DND-41 (cell line): ENCODE measurements around the gene TMPRSS6.

Source experiments
- ATAC-seq: fragments of 200-7000 bp; cut with Tn5 transposase; 3 replicates; pipeline ENCODE4 v1.9.1; 2021; ENCODE audit warnings: low read depth; ENCODE audit not compliant: insufficient read depth
- DNase-seq: peaks from one replicate; pipeline ENCODE4 v3.0.0-alpha.2; 2020
- H2AFZ ChIP-seq: 2 replicates; pipeline ENCODE4 v1.6.0; 2012; ENCODE audit warnings: low read depth, low read length
- H3K27ac ChIP-seq: 2 replicates; pipeline ENCODE4 v1.5.1; 2012; ENCODE audit warnings: low read length, inconsistent platforms
- H3K27me3 ChIP-seq: fragments of 200-600 bp; sonication (generic); 2 replicates; pipeline ENCODE4 v1.6.0; 2012; ENCODE audit warnings: low read length, mild to moderate bottlenecking, inconsistent platforms; ENCODE audit not compliant: insufficient read depth, poor library complexity
- H3K36me3 ChIP-seq: 2 replicates; pipeline ENCODE4 v1.5.1; 2012; ENCODE audit warnings: low read length, inconsistent platforms; ENCODE audit not compliant: insufficient read depth
- H3K4me1 ChIP-seq: 2 replicates; pipeline ENCODE4 v1.5.1; 2012; ENCODE audit warnings: mild to moderate bottlenecking, low read length; ENCODE audit not compliant: insufficient read depth
- H3K4me2 ChIP-seq: 2 replicates; pipeline ENCODE4 v1.6.0; 2012; ENCODE audit warnings: mild to moderate bottlenecking, moderate library complexity, low read length, inconsistent platforms; ENCODE audit not compliant: insufficient read depth
- H3K4me3 ChIP-seq, 2 experiments: fragments of 200-600 bp in 1 of 2; shearing (Covaris generic) in 1 of 2; 2 replicates each; pipeline ENCODE4 v1.5.1; 2012 to 2016; ENCODE audit warnings: inconsistent platforms in 2 of 2, low read length in 2 of 2, mild to moderate bottlenecking in 2 of 2, low read depth in 1 of 2, moderate library complexity in 1 of 2
- H3K79me2 ChIP-seq: 2 replicates; pipeline ENCODE4 v1.6.0; 2012; ENCODE audit warnings: low read length, inconsistent platforms; ENCODE audit not compliant: insufficient read depth
- H3K9ac ChIP-seq: 2 replicates; pipeline ENCODE4 v1.6.0; 2012; ENCODE audit warnings: low read depth, mild to moderate bottlenecking, inconsistent platforms, low read length, moderate library complexity
- H3K9me3 ChIP-seq: 2 replicates; pipeline ENCODE4 v1.5.1; 2012; ENCODE audit warnings: low read length, moderate library complexity, mild to moderate bottlenecking, inconsistent platforms; ENCODE audit not compliant: insufficient read depth, severe bottlenecking
- H4K20me1 ChIP-seq: 2 replicates; pipeline ENCODE4 v1.6.0; 2012; ENCODE audit warnings: low read length; ENCODE audit not compliant: insufficient read depth
- EZH2 ChIP-seq: IDR thresholded peaks from 3 replicates; pipeline ENCODE4 v1.6.1; 2012; ENCODE audit warnings: borderline replicate concordance, low read depth, mild to moderate bottlenecking, moderate library complexity, low read length, inconsistent platforms; ENCODE audit not compliant: severe bottlenecking
- TF ChIP-seq, protein P1 (sequence below): IDR thresholded peaks from 2 replicates; pipeline ENCODE4 v1.5.1; 2012; ENCODE audit warnings: borderline replicate concordance, low read length, moderate library complexity, mild to moderate bottlenecking; ENCODE audit not compliant: poor library complexity, severe bottlenecking; ENCODE audit errors: extremely low read depth

TMPRSS6 gene

DNA sequence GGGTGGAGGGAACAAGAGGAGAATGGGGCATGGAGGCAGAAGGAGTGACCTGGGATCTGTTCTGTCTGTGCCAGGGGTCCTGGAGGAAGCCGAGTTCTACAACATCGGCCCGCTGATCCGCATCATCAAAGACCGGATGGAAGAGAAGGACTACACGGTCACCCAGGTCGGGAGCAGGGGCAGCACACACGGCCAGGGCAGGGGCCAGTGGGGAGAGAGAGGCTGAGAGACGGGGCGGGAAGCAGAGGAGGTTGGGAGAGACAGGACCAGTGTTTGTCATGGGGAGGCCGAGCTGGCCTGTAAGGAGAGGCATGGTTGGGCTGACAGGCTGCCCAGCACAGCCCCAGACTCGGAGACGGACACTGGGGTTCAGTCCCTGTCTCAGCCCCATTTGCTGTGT, 53.3 kb downstream of the TMPRSS6 start:
- DNase-seq (no peak), ATAC-seq (no peak)
- Histone ChIP-seq H3K36me3 (peaks cover 71% of the 10 kb centered on the region), H2AFZ (no peak overlapping the region), H3K79me2 (peaks cover 5% of the 10 kb centered on the region; the same call in 1 of the 2 replicates), H3K4me3 (no peak overlapping the region), H3K4me2 (no peak overlapping the region), H4K20me1 (peaks cover 5% of the 10 kb centered on the region), H3K9me3 (no peaks in the 10 kb centered on the region), H3K4me1 (peaks cover 24% of the 10 kb centered on the region), H3K9ac (no peak overlapping the region), H3K27ac (no peak overlapping the region), H3K27me3 (no peaks in the 10 kb centered on the region)
- TF ChIP-seq EZH2, result no peak
- TF ChIP-seq, protein P1, sequence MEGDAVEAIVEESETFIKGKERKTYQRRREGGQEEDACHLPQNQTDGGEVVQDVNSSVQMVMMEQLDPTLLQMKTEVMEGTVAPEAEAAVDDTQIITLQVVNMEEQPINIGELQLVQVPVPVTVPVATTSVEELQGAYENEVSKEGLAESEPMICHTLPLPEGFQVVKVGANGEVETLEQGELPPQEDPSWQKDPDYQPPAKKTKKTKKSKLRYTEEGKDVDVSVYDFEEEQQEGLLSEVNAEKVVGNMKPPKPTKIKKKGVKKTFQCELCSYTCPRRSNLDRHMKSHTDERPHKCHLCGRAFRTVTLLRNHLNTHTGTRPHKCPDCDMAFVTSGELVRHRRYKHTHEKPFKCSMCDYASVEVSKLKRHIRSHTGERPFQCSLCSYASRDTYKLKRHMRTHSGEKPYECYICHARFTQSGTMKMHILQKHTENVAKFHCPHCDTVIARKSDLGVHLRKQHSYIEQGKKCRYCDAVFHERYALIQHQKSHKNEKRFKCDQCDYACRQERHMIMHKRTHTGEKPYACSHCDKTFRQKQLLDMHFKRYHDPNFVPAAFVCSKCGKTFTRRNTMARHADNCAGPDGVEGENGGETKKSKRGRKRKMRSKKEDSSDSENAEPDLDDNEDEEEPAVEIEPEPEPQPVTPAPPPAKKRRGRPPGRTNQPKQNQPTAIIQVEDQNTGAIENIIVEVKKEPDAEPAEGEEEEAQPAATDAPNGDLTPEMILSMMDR, result no peak

DNA sequence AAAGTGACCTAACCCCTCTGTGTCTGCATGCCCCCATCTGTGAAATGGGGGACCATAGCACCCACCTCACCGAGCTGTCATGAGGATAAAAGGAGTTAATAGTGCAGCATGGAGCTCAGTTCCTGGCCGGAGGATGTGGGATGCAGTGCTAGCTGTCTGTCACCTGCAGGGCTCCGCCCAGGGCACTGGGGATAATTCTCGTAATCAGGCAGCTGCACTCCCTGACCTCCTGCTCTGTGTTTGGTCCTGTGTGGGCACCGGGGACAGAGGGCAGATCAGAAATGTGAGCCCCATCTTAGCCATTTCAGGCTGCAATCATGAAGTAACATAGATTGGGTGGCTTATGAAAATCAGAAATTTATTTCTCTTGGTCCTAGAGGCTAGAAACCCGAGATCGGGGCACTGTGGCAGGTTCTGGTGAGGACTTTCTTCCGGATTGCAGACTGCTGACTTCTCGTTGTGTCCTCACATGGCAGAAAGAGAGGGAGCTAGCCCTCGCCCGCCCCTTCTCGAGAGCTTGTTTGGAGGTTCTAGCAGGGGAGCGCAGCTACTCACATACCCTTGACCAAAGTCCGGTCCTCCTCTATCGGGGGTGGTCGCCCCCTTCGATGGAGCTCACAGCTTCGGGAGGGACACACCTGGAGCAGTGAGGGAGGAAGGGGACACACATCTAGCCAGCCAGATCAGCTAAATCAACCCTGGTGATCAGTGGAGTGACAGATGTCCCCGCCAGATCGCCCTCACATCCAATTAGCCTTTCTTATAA, 54.7 kb downstream of the TMPRSS6 start:
- Histone ChIP-seq H4K20me1 (peaks cover 5% of the 10 kb centered on the region), H2AFZ (no peak overlapping the region), H3K4me1 (peaks cover 29% of the 10 kb centered on the region), H3K27me3 (no peaks in the 10 kb centered on the region), H3K79me2 (peaks cover 5% of the 10 kb centered on the region; the same call in 1 of the 2 replicates), H3K9ac (no peak overlapping the region), H3K27ac (no peak overlapping the region), H3K4me3 (no peak overlapping the region), H3K36me3 (peaks cover 66% of the 10 kb centered on the region), H3K9me3 (no peaks in the 10 kb centered on the region), H3K4me2 (no peak overlapping the region)
- DNase-seq (no peak), ATAC-seq (no peak)
- no peak for TF ChIP-seq EZH2
- TF ChIP-seq, protein P1, result no peak

DNA sequence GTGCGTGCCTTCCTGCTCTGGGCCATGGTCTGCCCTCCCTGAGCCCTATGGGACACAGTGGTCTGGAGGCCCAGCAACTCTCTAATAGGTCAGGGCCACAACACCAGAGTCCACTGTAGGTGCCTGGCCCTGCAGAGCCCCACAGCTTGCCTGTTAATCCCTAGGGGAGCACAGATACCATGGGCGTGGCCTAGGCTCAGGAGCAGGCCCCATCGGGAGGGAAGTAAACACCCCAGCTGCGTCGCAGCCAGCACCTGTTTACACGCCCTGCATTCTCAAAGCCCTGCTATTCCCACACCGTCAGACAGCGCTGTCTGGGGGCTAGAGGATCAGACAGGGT, 55.5 kb downstream of the TMPRSS6 start:
- no peak for DNase-seq
- Histone ChIP-seq H3K27ac (no peak overlapping the region), H3K4me1 (peaks cover 29% of the 10 kb centered on the region), H3K4me3 (no peak overlapping the region), H3K9ac (no peak overlapping the region), H4K20me1 (peaks cover 5% of the 10 kb centered on the region), H3K36me3 (peaks cover 59% of the 10 kb centered on the region), H3K27me3 (no peaks in the 10 kb centered on the region), H3K4me2 (no peak overlapping the region; the same call in 1 of the 2 replicates), H2AFZ (no peak overlapping the region), H3K79me2 (peaks cover 5% of the 10 kb centered on the region; the same call in 1 of the 2 replicates), H3K9me3 (no peaks in the 10 kb centered on the region)
- no peak for ATAC-seq
- TF ChIP-seq EZH2, result no peak
- TF ChIP-seq, protein P1, result no peak
